ENCODE measurements around the gene HSPA5. TPM values are rescaled to one million over a fixed set of nuclear protein-coding genes. Genes with fewer than 3 reads are reported as not detected.

Gene HSPA5
- total RNA-seq, 4 donors from 2014 or later = 57.7 to 88.3 (median 68.7) TPM

- H3K36me3 ChIP-seq = peaks cover 0 to 28% (median 5%) of the 10 kb centered on the region in 4 donors
- H3K9me3 ChIP-seq = no peaks in the 10 kb centered on the region
- peak overlapping the region; percentile 75 to 87 (median 84) for H3K27ac ChIP-seq (replicated peaks in 1 of 4)
- H3K27me3 ChIP-seq = no peaks in the 10 kb centered on the region
- intact Hi-C loops (cut with DNase I) = no loop called here
- H3K4me1 ChIP-seq = peaks cover 21 to 28% (median 27%) of the 10 kb centered on the region in 4 donors
- no peak for DNase-seq (ENCODE audit: extremely low spot score)
- TF ChIP-seq CTCF (IDR thresholded peaks at IDR 0.05) (no peak), POLR2AphosphoS5 (IDR thresholded peaks at IDR 0.05) (no peak), EP300 (IDR thresholded peaks at IDR 0.05) (no peak), POLR2A (IDR thresholded peaks at IDR 0.05; ENCODE audit: low read depth) (no peak)
- 22% methylated on average over 11 of the region's 11 CpGs for WGBS
- H3K4me3 ChIP-seq = peak overlapping the region; percentile 72 to 97 (median 86)
These were observed 21.3 kb upstream of the HSPA5 start for GRCh38 chr9:125262294-125262991.

- intact Hi-C loops (cut with DNase I) = no loop called here
- 4% methylated on average over 22 of the region's 72 CpGs for WGBS
- peak within 1 kb of the TSS; percentile 75 to 87 (median 84) for H3K27ac ChIP-seq (replicated peaks in 1 of 4)
- H3K4me1 ChIP-seq = peaks cover 21 to 28% (median 27%) of the 10 kb centered on the region in 4 donors
- H3K36me3 ChIP-seq = peaks cover 0 to 21% (median 3%) of the 10 kb centered on the region in 4 donors
- peak within 1 kb of the TSS; percentile 72 to 97 (median 86) for H3K4me3 ChIP-seq
- no peaks in the 10 kb centered on the region for H3K9me3 ChIP-seq
- DNase-seq (ENCODE audit: extremely low spot score) = peak; percentile 93
- no peaks in the 10 kb centered on the region for H3K27me3 ChIP-seq
- peak; percentile 23 for TF ChIP-seq POLR2A (IDR thresholded peaks at IDR 0.05; ENCODE audit: low read depth)
- TF ChIP-seq EP300 (IDR thresholded peaks at IDR 0.05) = no peak
- peak; percentile 68 to 82 for TF ChIP-seq POLR2AphosphoS5 (IDR thresholded peaks at IDR 0.05)
- peak; percentile 43 to 64 (median 64) for TF ChIP-seq CTCF (IDR thresholded peaks at IDR 0.05)
These were observed 20.6 kb upstream of the HSPA5 start, which contains the start of gene GAPVD1 for GRCh38 chr9:125261501-125262293. TSS of gene GAPVD1 (plus strand) at chr9:125261826. CDS start at chr9:125298922, 37,096 bp downstream.

GRCh38 chr9:125260561-125260960 lies 19.4 kb upstream of the HSPA5 start:
- Histone ChIP-seq H3K4me1 (peaks cover 21 to 28% (median 27%) of the 10 kb centered on the region in 4 donors), H3K4me3 (no peak overlapping the region), H3K9me3 (no peaks in the 10 kb centered on the region), H3K27ac (replicated peaks in 1 of 4) (peak overlapping the region in 1 of 4 donors; percentile 75), H3K27me3 (no peaks in the 10 kb centered on the region), H3K36me3 (peaks cover 0 to 18% (median 2%) of the 10 kb centered on the region in 4 donors)
- intact Hi-C loops (cut with DNase I) = no loop called here
- no peak for DNase-seq (ENCODE audit: extremely low spot score)
- TF ChIP-seq POLR2A (IDR thresholded peaks at IDR 0.05; ENCODE audit: low read depth) (no peak), EP300 (IDR thresholded peaks at IDR 0.05) (no peak), POLR2AphosphoS5 (IDR thresholded peaks at IDR 0.05) (no peak), CTCF (IDR thresholded peaks at IDR 0.05) (no peak)

GRCh38 chr9:125258832-125259534 lies 17.8 kb upstream of the HSPA5 start:
- no peak for DNase-seq (ENCODE audit: extremely low spot score)
- TF ChIP-seq POLR2A (IDR thresholded peaks at IDR 0.05; ENCODE audit: low read depth) (no peak), EP300 (IDR thresholded peaks at IDR 0.05) (no peak), CTCF (IDR thresholded peaks at IDR 0.05) (no peak), POLR2AphosphoS5 (IDR thresholded peaks at IDR 0.05) (no peak)
- 60% methylated on average over 2 of the region's 2 CpGs for WGBS
- H3K9me3 ChIP-seq = no peaks in the 10 kb centered on the region
- no peak overlapping the region for H3K27ac ChIP-seq (replicated peaks in 1 of 4)
- H3K4me1 ChIP-seq = peaks cover 17 to 21% (median 19%) of the 10 kb centered on the region in 4 donors
- intact Hi-C loops (cut with DNase I) = no loop called here
- H3K4me3 ChIP-seq = no peak overlapping the region
- H3K27me3 ChIP-seq = no peaks in the 10 kb centered on the region
- peaks cover 0 to 4% (median 0%) of the 10 kb centered on the region in 4 donors for H3K36me3 ChIP-seq
